Measurements from ENCODE around the gene SLC2A11.
A peak's percentile ranks its signal among the peaks of the same experiment; 100 is the strongest.
"Not testable (repeated sequence)": the region's sequence is repeated elsewhere in the genome, so short reads cannot be mapped to it uniquely, and the experiment has no call there.

The SLC2A11 gene

GRCh38 chr22:23896523-23897186 lies 39.0 kb downstream of the SLC2A11 start:
- no peak for ATAC-seq
- Mint-ChIP-seq H3K4me1 (peaks cover 26% of the 10 kb centered on the region), H3K27me3 (no peaks in the 10 kb centered on the region), H3K27ac (peak overlapping the region; percentile 72), H3K9me3 (peaks cover 3% of the 10 kb centered on the region), H3K36me3 (ENCODE audit: low read depth) (peaks cover 33% of the 10 kb centered on the region), H3K4me3 (peak overlapping the region; percentile 91)
- no peak for DNase-seq

DNA sequence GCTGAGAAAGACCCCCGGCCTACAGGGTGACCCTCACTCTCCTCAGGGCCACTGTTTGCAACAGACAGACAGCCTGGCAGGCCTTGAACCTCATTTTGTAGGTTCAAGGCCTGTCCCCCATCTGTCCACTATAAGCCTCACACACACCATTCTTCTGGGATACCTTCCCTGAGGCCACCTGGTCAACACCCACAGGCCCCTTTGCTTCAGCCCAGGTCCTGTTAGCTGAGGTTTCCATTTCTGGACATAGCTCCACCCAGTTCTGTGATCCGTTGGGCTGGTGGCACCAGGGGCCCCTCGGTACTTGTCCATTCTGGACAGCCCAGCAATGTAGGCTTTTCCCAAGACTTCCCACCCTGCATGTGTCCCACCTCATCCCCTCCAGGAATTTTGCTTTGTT lies 39.6 kb downstream of the SLC2A11 start:
- H3K4me3 Mint-ChIP-seq, result peak overlapping the region; percentile 57
- ATAC-seq (no peak), DNase-seq (no peak)
- H3K9me3 Mint-ChIP-seq, result peaks cover 3% of the 10 kb centered on the region
- H3K27ac Mint-ChIP-seq, result no peak overlapping the region
- H3K4me1 Mint-ChIP-seq, result peaks cover 26% of the 10 kb centered on the region
- peaks cover 33% of the 10 kb centered on the region for H3K36me3 Mint-ChIP-seq (ENCODE audit: low read depth)
- no peaks in the 10 kb centered on the region for H3K27me3 Mint-ChIP-seq

- Mint-ChIP-seq H3K9me3 (peaks cover 3% of the 10 kb centered on the region), H3K4me3 (no peak overlapping the region), H3K4me1 (peaks cover 22% of the 10 kb centered on the region), H3K27ac (no peak overlapping the region), H3K27me3 (no peaks in the 10 kb centered on the region), H3K36me3 (ENCODE audit: low read depth) (peaks cover 33% of the 10 kb centered on the region)
- no peak for ATAC-seq
- DNase-seq, result no peak
Observed at GRCh38 chr22:23898006-23898974, 40.6 kb downstream of the SLC2A11 start.

- DNase-seq (no peak), ATAC-seq (no peak)
- peaks cover 16% of the 10 kb centered on the region for H3K4me1 Mint-ChIP-seq
- no peak overlapping the region for H3K27ac Mint-ChIP-seq
- H3K4me3 Mint-ChIP-seq, result no peak overlapping the region
- H3K27me3 Mint-ChIP-seq, result no peaks in the 10 kb centered on the region
- H3K36me3 Mint-ChIP-seq (ENCODE audit: low read depth), result peaks cover 33% of the 10 kb centered on the region
- H3K9me3 Mint-ChIP-seq, result peaks cover 3% of the 10 kb centered on the region
Observed at GRCh38 chr22:23899042-23899745, 41.5 kb downstream of the SLC2A11 start.

- H3K27me3 Mint-ChIP-seq, H3K4me3 Mint-ChIP-seq, H3K9me3 Mint-ChIP-seq: not testable (repeated sequence)
Observed at GRCh38 chr22:23900227-23900626, 42.6 kb downstream of the SLC2A11 start.

GRCh38 chr22:23901600-23901999 lies 43.9 kb downstream of the SLC2A11 start:
- DNase-seq, result no peak
- H3K9me3 Mint-ChIP-seq, result peaks cover 3% of the 10 kb centered on the region
- no peak overlapping the region for H3K4me3 Mint-ChIP-seq
- no peak for ATAC-seq
- peaks cover 16% of the 10 kb centered on the region for H3K36me3 Mint-ChIP-seq (ENCODE audit: low read depth)
- H3K27me3 Mint-ChIP-seq, result peaks cover 8% of the 10 kb centered on the region
- H3K4me1 Mint-ChIP-seq, result peaks cover 9% of the 10 kb centered on the region
- no peak overlapping the region for H3K27ac Mint-ChIP-seq

More at GRCh38 chr22:23900227-23900626, 42.6 kb downstream of the SLC2A11 start:
- not testable (repeated sequence) for DNase-seq, ATAC-seq, H3K27ac Mint-ChIP-seq
- peaks cover 27% of the 10 kb centered on the region for H3K36me3 Mint-ChIP-seq (ENCODE audit: low read depth)
- peaks cover 15% of the 10 kb centered on the region for H3K4me1 Mint-ChIP-seq

DNA sequence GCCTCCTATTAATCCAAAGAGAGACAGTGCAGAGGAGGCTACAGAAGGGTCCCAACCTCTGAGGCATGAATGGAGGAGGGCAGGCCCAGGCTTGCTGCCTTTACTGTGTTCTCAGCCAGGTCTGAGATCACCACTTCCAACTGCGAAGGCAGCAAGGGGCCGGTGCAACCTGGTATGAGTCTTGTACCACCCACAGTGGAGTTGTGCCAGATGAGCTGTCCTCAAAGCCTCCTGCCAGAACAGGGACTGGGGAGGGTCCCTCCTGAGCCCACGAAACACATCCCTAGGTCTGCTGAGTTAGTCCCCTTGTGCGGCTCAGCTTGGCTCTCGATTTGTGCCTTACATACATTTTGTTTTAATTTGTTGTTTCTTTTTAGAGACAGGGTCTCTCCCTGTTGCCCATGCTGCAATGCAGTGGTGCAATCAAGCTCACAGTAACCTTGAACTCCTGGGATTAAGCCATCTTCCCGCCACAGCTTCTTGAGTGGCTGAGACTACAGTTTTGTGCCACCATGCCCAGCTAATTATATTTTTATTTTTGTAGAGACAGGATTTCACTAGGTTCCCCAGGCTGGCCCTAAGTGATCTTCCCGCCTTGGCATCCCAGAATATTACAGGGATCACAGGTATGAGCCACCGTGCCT lies 45.8 kb downstream of the SLC2A11 start:
- Mint-ChIP-seq H3K9me3 (peaks cover 3% of the 10 kb centered on the region), H3K4me1 (no peaks in the 10 kb centered on the region), H3K4me3 (no peak overlapping the region), H3K36me3 (ENCODE audit: low read depth) (peaks cover 3% of the 10 kb centered on the region), H3K27ac (no peak overlapping the region), H3K27me3 (peaks cover 10% of the 10 kb centered on the region)
- DNase-seq (no peak), ATAC-seq (no peak)

DNA sequence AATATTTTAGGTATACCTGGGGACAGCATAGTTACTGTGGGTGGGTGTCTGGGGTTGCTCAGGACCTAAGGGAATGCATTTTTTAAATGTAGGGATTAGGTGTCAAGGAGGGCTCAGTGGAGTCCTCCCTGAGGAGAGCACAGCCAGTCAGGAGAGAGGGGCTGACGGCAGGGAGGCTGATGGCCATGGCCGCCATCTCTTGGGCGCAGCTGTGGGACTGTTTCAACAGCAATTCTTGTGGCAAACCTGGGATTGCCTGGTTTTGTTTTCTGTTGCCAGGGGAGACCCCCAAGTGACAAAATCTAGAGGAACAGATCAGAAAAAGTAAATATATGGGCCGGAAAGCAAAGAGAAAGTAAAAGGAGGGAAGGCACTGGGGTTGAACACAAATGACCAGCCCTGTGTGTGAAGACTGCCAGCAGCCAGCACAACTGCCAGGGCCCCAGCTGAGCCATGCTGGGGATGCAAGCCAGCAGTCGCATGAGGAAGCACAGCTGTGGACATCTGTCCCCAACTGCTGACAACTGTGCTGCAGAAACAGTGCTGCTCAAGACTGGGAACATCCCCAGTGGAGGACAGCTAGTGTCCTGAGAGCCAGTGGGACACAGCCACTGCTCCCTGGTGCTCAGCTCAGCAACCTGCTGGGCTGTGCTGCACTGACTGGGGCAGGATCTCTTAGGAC lies 47.0 kb downstream of the SLC2A11 start:
- Mint-ChIP-seq H3K4me1 (no peaks in the 10 kb centered on the region), H3K36me3 (ENCODE audit: low read depth) (no peaks in the 10 kb centered on the region), H3K27ac (no peak overlapping the region), H3K4me3 (no peak overlapping the region), H3K9me3 (peaks cover under 1% of the 10 kb centered on the region), H3K27me3 (peaks cover 11% of the 10 kb centered on the region)
- DNase-seq, result no peak
- ATAC-seq, result peak; percentile 20

DNA sequence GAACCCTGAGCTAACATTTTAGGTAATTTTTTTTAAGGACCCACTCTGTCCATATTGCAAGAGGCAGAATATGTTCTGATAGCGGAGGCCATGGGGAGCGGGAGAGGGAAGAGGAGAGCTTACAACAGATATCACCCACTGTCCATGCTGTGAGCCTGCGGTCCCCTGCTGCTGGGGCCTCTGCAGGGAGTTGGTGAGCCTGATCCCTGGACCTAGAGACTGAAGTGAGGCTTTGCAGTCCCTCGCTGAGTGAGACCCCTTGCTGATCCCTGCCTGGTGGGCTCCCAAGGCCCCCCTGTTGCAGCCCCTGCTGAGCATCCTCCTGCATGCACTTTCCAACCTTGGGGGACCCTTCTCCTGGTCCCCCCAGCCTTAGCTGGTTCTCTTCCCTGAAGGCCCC lies 49.0 kb downstream of the SLC2A11 start:
- ATAC-seq (no peak), DNase-seq (no peak)
- Mint-ChIP-seq H3K4me1 (no peaks in the 10 kb centered on the region), H3K9me3 (no peaks in the 10 kb centered on the region), H3K36me3 (ENCODE audit: low read depth) (no peaks in the 10 kb centered on the region), H3K27me3 (peaks cover 14% of the 10 kb centered on the region), H3K27ac (no peak overlapping the region), H3K4me3 (no peak overlapping the region)

- peaks cover 14% of the 10 kb centered on the region for H3K27me3 Mint-ChIP-seq
- H3K36me3 Mint-ChIP-seq (ENCODE audit: low read depth); H3K4me1 Mint-ChIP-seq; ATAC-seq; H3K4me3 Mint-ChIP-seq; H3K27ac Mint-ChIP-seq; DNase-seq; H3K9me3 Mint-ChIP-seq: not testable (repeated sequence)
Observed at GRCh38 chr22:23907423-23907822, 49.7 kb downstream of the SLC2A11 start.

- peaks cover 14% of the 10 kb centered on the region for H3K27me3 Mint-ChIP-seq
- no peak for ATAC-seq
- H3K9me3 Mint-ChIP-seq, result no peaks in the 10 kb centered on the region
- H3K36me3 Mint-ChIP-seq (ENCODE audit: low read depth), result no peaks in the 10 kb centered on the region
- no peak overlapping the region for H3K4me3 Mint-ChIP-seq
- peaks cover 10% of the 10 kb centered on the region for H3K4me1 Mint-ChIP-seq
- DNase-seq, result no peak
- H3K27ac Mint-ChIP-seq, result no peak overlapping the region
Observed at GRCh38 chr22:23908587-23909205, 51.0 kb downstream of the SLC2A11 start.

GRCh38 chr22:23909296-23909898 lies 51.7 kb downstream of the SLC2A11 start:
- H3K4me1 Mint-ChIP-seq, result peaks cover 15% of the 10 kb centered on the region

DNA sequence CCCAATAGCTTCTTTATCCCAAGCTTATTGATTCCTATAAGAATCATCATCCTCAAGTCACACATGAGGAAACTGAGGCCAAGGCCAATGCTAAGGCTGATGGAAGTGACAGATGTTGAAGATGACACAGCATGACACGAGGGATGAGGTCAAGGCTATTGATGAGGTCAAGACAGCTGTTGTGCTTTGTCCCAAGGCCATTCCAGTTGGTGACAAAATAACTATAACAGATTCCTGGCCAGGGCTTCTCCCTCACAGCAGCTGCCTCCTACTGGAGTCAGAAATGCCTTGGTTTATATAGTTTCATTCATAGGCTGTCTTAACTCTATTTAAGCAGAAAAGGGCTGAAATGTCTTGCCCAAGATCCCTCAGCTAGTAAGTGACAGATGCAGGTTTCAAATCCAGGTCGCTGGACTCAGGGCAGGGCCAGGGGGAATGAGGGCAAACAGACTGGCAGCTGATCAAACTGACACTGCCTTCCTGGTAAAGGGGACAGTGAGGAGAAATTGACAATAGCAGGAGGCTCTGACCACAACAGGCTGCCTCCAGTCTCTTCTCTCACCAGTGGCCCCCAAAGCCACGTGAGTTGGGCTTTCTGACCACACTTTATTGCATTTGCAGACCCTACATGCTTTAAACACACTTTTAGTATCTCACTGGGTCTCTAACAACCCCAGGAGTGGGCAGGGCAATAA lies 53.0 kb downstream of the SLC2A11 start:
- no peaks in the 10 kb centered on the region for H3K36me3 Mint-ChIP-seq (ENCODE audit: low read depth)
- DNase-seq (no peak), ATAC-seq (no peak)
- H3K27me3 Mint-ChIP-seq, result peaks cover 9% of the 10 kb centered on the region
- H3K9me3 Mint-ChIP-seq, result no peaks in the 10 kb centered on the region
- no peak overlapping the region for H3K4me3 Mint-ChIP-seq
- H3K27ac Mint-ChIP-seq, result no peak overlapping the region
- peaks cover 26% of the 10 kb centered on the region for H3K4me1 Mint-ChIP-seq

More at GRCh38 chr22:23909296-23909898, 51.7 kb downstream of the SLC2A11 start:
- no peak for DNase-seq
- ATAC-seq, result no peak
- H3K36me3 Mint-ChIP-seq (ENCODE audit: low read depth), result no peaks in the 10 kb centered on the region
- no peak overlapping the region for H3K4me3 Mint-ChIP-seq
- no peak overlapping the region for H3K27ac Mint-ChIP-seq
- no peaks in the 10 kb centered on the region for H3K9me3 Mint-ChIP-seq
- H3K27me3 Mint-ChIP-seq, result peaks cover 14% of the 10 kb centered on the region
